ENCODE results near the gene SPAG17. TPM values are rescaled to one million over a fixed set of nuclear protein-coding genes. Genes with fewer than 3 reads are reported as not detected.
A peak's percentile ranks its signal among the peaks of the same experiment; 100 is the strongest.

Gene SPAG17
- total RNA-seq, 1 experiment from 2014 or later: not detected

DNA sequence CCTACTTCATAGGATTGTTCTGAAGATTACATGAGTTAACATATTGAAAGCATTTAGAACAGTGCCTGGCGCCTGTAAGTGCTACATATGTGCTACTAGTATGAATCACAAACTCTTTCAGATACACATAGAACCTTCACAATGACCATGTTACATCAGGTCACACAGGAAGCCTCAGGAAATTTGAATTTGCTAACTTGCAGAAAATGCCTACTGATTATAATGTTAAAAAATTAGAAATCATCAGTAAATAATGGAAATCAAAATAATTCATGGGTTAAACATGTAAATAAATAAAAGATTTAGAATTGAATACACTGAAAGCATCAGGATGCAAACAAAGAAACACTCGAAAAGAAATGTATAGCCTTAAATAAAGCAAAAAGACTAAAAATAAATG is 94.9 kb downstream of the SPAG17 start:
- ChIA-PET CTCF (no interaction called here), POLR2A (ENCODE audit: low non-redundant PET) (no interaction called here)
- Histone ChIP-seq H3K4me1 (ENCODE audit: insufficient read depth, low read length, poor library complexity, severe bottlenecking) (no peaks in the 10 kb centered on the region), H3K36me3 (ENCODE audit: insufficient read depth, low read length, poor library complexity, severe bottlenecking) (no peaks in the 10 kb centered on the region), H3K27me3 (replicated peaks; ENCODE audit: insufficient read depth, low read depth, low read length, poor library complexity) (no peaks in the 10 kb centered on the region), H3K4me3 (ENCODE audit: low read depth, low read length, poor library complexity, severe bottlenecking) (no peak overlapping the region), H3K27ac (ENCODE audit: low read depth, low read length, poor library complexity, severe bottlenecking) (no peak overlapping the region), H3K9me3 (ENCODE audit: low read depth, low read length, poor library complexity, severe bottlenecking) (no peaks in the 10 kb centered on the region)
- no peak for DNase-seq (ENCODE audit: low spot score)
- BruUV-seq (replicated peaks): no TSS peak
- intact Hi-C loops (cut with micrococcal nuclease; ENCODE audit: unreplicated experiment): no loop called here
- TF ChIP-seq EZH2 (IDR thresholded peaks at IDR 0.05; ENCODE audit: borderline replicate concordance, low read depth, low read length, poor library complexity, severe bottlenecking): no peak
- TF ChIP-seq, protein P1, sequence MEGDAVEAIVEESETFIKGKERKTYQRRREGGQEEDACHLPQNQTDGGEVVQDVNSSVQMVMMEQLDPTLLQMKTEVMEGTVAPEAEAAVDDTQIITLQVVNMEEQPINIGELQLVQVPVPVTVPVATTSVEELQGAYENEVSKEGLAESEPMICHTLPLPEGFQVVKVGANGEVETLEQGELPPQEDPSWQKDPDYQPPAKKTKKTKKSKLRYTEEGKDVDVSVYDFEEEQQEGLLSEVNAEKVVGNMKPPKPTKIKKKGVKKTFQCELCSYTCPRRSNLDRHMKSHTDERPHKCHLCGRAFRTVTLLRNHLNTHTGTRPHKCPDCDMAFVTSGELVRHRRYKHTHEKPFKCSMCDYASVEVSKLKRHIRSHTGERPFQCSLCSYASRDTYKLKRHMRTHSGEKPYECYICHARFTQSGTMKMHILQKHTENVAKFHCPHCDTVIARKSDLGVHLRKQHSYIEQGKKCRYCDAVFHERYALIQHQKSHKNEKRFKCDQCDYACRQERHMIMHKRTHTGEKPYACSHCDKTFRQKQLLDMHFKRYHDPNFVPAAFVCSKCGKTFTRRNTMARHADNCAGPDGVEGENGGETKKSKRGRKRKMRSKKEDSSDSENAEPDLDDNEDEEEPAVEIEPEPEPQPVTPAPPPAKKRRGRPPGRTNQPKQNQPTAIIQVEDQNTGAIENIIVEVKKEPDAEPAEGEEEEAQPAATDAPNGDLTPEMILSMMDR (conservative IDR thresholded peaks at IDR 0.05; ENCODE audit: low read depth, low read length): no peak

DNA sequence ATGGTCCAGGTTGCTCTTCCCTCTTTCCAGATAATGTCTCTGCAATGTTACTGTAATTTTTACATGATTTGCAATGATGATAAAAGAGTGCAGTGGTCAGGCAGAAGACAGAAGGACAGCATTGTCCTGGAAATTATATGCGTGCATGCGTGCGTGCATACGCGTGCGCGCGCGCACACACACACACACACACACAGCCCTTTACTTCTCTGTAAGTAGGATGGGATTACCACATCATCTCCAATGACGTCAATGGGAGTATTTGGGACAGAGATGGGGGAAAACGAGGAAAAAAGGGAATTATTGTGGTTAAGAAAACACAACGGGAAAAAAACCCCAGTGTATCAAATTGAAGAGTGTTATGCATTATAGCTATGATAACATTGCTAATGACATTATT is 99.7 kb downstream of the SPAG17 start:
- Histone ChIP-seq H3K4me1 (ENCODE audit: insufficient read depth, low read length, poor library complexity, severe bottlenecking) (no peaks in the 10 kb centered on the region), H3K27me3 (replicated peaks; ENCODE audit: insufficient read depth, low read depth, low read length, poor library complexity) (no peaks in the 10 kb centered on the region), H3K36me3 (ENCODE audit: insufficient read depth, low read length, poor library complexity, severe bottlenecking) (no peaks in the 10 kb centered on the region), H3K4me3 (ENCODE audit: low read depth, low read length, poor library complexity, severe bottlenecking) (no peak overlapping the region), H3K9me3 (ENCODE audit: low read depth, low read length, poor library complexity, severe bottlenecking) (no peaks in the 10 kb centered on the region), H3K27ac (ENCODE audit: low read depth, low read length, poor library complexity, severe bottlenecking) (no peak overlapping the region)
- BruUV-seq (replicated peaks): no TSS peak
- ChIA-PET CTCF (no interaction called here), POLR2A (ENCODE audit: low non-redundant PET) (no interaction called here)
- DNase-seq (ENCODE audit: low spot score): no peak
- no peak for TF ChIP-seq EZH2 (IDR thresholded peaks at IDR 0.05; ENCODE audit: borderline replicate concordance, low read depth, low read length, poor library complexity, severe bottlenecking)
- TF ChIP-seq, protein P1 (conservative IDR thresholded peaks at IDR 0.05; ENCODE audit: low read depth, low read length): no peak
- intact Hi-C loops (cut with micrococcal nuclease; ENCODE audit: unreplicated experiment): no loop called here

DNA sequence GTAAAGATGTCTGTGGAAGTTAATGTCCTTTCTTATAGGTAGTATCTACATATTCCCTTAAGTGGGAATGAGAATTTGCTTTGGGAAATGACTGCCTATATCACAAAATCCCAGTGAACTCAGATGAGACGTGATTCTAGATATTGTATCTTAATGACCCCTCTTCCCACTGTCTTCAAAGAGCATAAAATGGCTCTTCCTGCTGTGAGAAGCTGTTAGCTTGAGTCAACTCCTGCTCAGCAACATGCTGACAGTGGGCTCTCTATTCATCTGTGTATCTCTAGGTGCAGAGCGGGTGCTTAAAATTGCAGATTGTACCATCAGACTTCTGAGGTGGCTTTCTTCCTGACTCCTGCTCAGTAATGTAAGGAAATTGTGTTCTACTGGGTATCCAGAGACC is 100.6 kb downstream of the SPAG17 start:
- intact Hi-C loops (cut with micrococcal nuclease; ENCODE audit: unreplicated experiment): no loop called here
- Histone ChIP-seq H3K27ac (ENCODE audit: low read depth, low read length, poor library complexity, severe bottlenecking) (no peak overlapping the region), H3K4me1 (ENCODE audit: insufficient read depth, low read length, poor library complexity, severe bottlenecking) (no peaks in the 10 kb centered on the region), H3K36me3 (ENCODE audit: insufficient read depth, low read length, poor library complexity, severe bottlenecking) (no peaks in the 10 kb centered on the region), H3K9me3 (ENCODE audit: low read depth, low read length, poor library complexity, severe bottlenecking) (no peaks in the 10 kb centered on the region), H3K27me3 (replicated peaks; ENCODE audit: insufficient read depth, low read depth, low read length, poor library complexity) (no peaks in the 10 kb centered on the region), H3K4me3 (ENCODE audit: low read depth, low read length, poor library complexity, severe bottlenecking) (no peak overlapping the region)
- peak; percentile 3 for DNase-seq (ENCODE audit: low spot score)
- POLR2A ChIA-PET (ENCODE audit: low non-redundant PET): interaction anchor here (0.7 kb wide), 1 partner anchor 36 kb away, joined by 3 read pairs; no protein-coding TSS in a partner anchor
- CTCF ChIA-PET: no interaction called here
- BruUV-seq (replicated peaks): no TSS peak
- TF ChIP-seq, protein P1 (conservative IDR thresholded peaks at IDR 0.05; ENCODE audit: low read depth, low read length): no peak
- no peak for TF ChIP-seq EZH2 (IDR thresholded peaks at IDR 0.05; ENCODE audit: borderline replicate concordance, low read depth, low read length, poor library complexity, severe bottlenecking)
